HT-29 (cell line): ENCODE measurements around the gene SMIM27. TPM values are rescaled to one million over a fixed set of nuclear protein-coding genes. Genes with fewer than 3 reads are reported as not detected.
A peak's percentile ranks its signal among the peaks of the same experiment; 100 is the strongest.

Experiments used
- DNase-seq: peaks from one replicate; pipeline ENCODE4 v3.0.0-alpha.2; 2015; ENCODE audit warnings: low spot score
- total RNA-seq: library from RNA; depleted of rRNA; stranded (reverse); fragments of >200 nt; shearing (Covaris generic); gene quantifications from 2 replicates; pipeline ENCODE4 v1.2.3, GENCODE V29; 2014

The SMIM27 gene
- total RNA-seq, 1 experiment from 2014 or later, result 3.3 TPM

DNA sequence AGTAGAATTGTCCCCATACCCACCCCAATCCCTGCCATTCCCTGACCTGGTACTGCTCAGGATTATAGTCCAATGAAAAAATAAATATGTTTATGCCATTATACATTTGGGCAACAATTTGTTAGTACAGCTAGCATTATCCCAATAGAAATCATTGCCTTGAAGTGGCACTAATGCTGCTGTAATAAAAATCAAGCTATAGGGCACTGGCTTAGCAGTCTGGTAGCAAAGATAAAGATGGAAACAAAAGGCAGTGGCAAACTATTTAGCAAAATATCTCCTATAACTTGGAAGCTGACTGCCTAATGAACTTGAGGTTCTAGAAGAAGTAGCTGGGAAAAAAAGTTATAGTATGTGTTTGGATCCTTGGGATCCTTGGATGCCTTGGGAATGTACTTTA lies 2.5 kb downstream of the SMIM27 start:
- DNase-seq, result no peak

DNA sequence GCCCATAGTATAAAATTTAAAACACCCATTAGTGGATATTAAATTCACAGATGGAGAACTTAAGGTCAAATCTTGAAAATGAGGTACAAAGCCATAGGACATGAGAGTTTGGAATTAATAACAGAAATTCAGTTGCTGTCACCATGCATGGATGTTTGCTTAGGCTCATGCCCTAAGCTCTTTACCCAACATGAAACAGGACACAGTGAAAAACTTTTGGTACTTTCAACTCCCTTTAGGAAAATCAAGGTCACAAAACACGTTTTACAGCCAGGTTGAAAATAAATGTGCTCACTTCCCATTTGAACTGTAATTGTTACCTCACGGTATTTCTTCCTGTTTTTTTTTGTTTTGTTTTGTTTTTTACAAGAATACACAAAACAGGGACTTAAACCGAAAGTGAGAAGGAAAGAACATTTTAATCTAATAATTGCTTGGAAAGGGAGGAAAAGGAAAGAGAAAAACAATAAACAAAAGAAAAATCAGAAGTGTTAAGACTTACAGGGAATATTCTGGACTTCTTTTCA lies 6.3 kb downstream of the SMIM27 start:
- DNase-seq, result no peak

DNA sequence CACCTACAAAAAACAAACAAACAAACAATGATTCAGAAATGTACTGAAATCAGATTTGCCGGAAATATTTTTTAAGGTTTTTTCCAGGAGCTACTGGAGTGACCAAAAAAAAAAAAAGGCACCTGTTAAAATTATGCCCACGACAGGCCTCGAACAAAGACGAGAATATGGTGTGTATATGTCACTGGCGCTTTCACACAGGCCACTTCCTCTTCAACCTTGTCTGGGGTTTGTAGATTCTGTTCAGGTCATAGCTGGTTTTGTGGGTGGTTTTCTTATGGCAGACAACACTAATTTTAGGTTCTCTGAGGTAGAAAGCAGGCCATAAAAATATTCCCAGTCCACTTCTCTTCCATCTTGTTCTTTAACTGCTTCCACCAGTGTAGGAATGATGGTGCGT lies 13.8 kb downstream of the SMIM27 start:
- DNase-seq, result no peak

DNA sequence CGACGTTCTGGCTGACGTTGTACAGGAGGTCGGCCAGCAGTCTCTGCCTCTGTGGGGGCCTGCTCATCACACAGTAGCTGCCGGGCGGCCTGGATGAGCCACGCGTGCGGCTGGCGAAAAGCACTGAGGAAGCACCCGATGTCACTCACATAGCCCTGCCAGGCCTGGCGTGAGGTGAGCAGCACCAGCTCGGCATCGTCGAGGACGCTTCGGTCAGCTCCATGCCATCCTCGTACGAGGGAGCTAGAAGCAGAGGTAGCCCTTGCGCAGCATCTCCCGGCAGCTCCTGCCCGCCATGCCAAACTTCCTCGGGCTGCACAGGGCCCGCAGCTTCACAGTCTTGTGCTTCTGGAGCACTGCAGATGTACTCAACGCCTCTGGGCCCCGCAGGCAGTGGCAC lies 14.6 kb downstream of the SMIM27 start:
- DNase-seq, result no peak

DNA sequence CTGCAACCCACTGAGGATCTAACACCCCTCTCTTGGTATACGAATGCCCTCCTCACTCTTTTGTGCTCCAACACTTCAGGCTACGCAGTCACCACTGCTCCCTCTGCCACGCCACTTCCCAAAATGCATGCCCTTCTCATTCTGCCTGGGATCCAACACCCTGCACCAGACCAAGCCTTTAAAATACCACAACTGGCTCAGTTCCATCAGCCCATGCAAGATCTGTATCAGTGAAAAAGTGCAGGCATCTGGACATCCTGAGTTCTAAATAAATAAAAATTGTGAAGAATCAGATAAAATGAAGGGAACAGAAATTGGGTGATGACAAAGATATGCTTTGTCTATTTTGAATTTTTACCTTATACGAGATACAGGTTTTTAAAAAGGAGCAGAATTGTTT lies 18.1 kb downstream of the SMIM27 start:
- no peak for DNase-seq

DNA sequence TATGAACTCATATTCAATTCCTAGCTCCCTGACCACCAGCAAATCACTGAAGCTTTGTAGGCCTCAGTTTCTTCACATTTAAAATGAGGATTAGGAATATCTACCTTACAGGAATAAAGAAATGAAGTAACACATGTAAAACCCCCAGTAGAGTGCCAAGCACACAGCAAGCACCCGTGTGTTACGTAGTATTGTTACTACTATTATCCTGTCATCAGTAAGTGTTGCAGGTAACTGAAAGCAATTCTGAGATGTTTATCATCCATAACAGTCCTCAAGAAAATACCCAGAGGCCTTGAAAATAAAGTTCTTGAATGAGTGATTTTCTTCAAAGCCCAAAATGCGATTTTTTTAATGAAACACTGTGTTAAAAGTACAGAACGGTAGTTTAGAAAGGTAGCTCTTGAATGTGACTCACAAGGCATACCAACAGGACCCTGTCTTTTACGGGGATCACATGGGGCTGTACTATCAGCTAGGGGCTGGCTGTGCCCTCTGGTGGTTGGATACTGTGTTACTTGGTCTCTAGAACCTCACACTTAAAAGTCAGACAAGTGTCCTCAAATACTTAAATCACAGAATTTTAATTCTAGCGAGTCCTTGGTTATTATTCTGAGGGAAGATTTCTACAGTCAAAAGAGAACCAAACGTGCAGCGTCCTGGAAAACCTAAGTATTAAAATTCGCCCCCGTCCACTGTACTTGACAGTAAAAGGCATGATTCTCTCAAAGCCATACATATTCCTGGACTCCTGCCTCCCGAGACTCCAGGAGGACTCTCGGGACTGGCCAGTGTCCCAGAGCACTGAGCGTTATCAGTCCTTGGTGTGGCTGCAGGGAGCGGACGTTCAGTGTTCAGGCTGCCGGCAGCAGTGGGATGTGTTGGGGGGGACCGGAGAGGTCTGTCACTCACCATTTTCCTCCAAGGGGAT lies 20.1 kb downstream of the SMIM27 start:
- DNase-seq, result peak; percentile 92

DNA sequence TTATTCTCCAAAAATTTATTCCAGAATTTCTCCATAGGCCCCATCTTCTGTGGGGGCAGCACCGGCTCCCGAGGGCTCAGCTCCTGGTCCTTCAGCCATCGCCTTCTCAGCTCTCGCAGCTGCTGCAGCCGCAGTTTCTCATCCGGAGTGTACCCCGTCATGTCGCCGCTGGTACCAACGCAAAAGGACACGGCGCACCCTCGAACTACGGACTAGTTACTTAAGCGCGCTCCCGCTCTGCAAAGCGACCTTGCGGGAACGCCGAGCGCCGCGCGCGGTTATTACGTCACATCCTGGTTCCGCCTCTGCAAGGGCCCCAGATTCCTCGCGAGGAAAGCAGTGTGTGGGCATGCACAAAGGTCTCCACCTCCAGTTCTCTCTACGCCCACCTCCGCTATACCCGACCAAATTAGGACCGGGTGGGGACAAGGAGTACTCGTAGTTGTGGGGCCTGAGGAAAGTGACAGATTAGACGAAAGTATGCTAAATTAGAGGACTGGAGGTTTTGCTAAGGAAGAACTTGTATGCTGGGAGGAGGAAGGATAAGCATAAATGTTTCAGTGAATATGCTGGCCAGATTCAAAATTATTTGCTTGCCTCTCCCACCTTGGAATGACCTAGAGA lies 20.9 kb downstream of the SMIM27 start, which contains the start of gene NDUFB6:
TSS of gene NDUFB6 (minus strand) at position 260 of the 624 bp plus-strand sequence. CDS start at position 161, 99 bp downstream.
- peak; percentile 92 for DNase-seq

DNA sequence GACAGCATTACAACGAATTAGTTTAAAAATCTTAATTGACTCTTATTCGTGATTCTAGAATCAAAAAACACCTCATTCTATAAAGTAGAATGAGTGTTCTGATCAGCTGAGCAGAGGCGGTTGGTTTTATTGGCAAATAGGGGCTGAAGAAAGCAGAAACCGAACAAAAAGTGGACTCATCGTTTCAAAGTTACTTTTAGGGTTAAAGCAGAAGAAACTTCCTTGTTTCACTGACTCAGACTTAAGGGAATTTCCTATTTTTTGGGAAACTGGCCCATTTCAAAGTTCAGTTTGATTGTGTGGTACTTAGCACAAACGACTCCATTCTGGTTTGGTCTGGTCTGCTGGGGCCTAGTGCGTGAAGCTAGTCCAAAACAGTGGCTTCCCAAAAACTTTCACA lies 21.7 kb downstream of the SMIM27 start:
- DNase-seq, result no peak

DNA sequence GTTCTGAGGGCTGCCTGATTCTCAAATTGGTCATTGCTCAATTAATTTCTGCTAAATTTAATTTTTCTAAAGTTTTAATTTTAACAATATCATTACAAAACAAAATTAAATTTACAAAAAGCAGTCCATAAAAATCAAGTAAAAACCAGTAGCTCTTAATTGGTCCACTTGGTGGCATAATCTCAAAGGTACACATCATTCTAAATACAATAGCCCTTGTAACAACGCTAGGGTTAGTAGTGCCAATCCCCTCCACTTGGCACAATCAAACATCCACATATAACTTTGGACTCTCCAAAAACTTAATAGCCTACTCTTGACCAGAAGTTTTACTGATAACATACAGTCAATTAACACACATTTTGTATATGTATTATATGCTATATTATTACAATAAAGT lies 22.7 kb downstream of the SMIM27 start:
- DNase-seq, result no peak

DNA sequence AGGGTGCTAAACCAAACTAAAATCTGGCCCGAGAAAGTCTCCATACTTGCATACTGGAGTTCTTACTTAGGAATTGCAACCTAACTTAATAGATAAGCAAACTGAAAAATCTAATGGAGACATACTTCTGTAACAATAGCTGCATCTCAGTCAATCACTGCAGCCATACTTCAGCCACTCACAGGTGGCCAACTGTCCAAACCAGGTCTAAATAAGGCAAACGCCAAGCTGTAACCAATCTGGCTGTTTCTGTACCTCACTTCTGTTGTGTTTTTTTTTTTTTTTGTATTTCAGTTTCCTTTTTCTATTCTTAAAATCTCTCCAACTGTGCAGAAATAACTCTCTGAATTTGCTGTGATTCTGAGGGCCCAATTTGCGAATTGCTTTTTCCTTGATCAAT lies 25.2 kb downstream of the SMIM27 start:
- no peak for DNase-seq

DNA sequence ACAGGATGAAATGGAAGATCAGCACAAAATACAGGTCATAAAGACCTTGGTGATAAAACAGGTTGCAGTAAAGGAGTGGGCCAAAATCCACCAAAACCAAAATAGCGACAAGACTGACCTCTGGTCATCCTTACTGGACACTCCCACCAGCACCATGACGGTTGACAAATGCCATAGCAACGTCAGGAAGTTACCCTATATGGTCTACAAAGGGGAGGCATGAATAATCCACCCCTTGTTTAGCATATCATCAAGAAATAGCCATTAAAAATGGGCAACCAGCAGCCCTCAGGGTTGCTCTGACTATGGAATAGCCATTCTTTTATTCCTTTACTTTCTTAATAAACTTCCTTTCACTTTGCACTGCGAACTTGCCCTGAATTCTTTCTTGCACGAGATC lies 26.8 kb downstream of the SMIM27 start:
- DNase-seq, result no peak

DNA sequence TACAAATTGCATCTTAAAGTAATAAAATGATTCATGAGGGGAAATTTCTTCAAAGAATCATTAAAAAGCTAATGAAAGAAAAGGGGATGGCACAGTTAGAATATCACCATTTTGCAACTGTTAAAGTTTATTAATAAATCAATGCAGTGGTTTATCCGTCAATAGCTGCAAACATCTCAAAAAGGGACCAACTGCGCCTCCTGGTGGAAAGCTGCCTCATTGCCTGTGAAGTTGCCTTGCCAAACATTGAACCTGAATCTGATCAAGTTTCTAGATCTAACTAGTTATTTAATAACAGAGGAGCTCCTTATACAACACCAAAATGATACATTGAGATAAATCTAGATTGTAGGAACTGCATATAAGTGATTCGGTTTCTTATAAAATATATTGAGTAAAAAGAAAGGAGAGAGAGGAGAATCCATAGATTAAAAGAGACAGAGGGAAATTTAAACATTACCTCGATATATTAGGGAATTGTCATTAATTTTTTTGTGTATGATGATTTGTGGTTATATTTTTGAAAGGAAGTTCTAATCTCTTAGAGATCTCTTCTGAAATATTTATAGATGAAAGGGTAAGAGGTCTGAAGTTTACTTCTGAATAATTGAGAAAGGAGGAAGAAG lies 27.7 kb downstream of the SMIM27 start:
- DNase-seq, result peak; percentile 75

DNA sequence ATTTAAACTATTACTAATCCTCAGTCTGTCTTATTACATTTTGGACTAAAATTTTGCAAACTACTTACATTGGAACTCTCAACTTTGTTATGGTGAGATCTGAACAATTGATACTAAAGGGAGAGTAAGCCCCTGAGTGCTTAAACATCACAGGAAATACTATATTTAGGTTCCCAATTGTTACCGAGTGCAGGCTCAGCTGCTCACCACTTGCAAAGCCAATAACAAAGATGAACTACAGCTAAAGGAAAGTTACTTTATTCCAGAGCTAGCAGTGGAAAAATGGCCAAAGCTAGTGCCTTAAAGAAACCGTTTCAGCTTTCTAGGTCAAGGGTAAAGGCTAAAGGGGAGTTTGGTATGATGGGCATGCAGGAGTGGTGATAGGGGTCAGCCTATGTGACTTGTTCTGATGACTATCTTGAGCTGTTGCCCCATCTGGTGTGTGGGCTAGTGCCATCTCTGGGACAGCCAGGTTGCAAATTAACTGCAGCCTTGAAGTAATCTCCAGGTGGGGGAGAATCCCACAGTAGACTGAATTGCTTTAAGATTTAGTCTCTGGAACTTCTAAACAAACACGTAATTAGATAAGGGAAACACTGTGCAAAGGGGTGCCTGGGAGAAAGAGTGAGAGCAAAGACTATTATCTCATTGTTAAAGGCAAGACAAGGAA lies 28.6 kb downstream of the SMIM27 start:
- DNase-seq, result no peak

DNA sequence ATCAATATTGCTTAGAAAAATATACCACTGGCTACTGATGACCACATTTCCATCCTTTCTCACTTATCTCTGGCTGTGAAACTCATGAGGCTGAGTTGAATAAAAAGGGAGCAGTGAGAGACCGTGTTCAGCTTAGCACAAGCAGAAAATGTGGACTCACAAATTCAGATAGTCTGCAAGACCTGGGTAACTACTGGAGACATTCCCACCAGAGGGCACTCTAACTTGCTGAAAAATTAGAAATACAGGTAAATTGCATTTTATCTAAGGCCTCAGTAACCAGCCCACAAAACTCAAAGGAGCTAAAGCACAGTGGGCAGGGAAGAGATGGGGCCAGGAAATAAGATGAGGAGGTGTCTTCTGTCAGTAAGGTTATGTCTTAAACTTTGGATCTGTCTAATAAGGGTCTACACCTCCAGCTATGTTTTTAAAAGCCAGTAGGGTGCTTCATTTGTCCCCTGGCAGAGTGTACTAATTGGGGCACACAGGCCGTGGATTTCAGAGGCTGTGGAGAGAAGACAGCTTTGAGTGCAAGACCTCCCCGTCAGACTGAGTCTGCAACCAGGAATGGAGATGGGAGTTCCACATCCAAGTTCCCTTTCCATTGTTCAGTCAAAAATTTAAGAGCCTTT lies 29.5 kb downstream of the SMIM27 start:
- peak; percentile 62 for DNase-seq

DNA sequence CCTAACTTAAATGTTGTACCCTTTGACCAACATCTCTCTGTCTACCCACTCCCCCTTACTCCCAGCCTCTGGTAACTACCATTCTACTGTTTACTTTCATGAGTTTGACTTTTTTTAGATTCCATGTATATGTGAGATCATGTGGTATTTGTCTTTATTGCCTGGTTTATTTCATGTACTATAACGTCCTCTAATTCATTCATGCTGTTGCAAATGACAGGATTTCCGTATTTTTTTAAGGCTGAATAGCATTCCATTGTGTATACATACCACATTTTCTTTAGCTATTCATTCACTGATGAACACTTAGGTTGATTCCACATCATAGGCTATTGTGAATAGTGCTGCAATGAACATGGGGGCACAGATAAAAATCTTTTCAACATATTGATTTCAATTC lies 32.7 kb downstream of the SMIM27 start:
- DNase-seq, result no peak

DNA sequence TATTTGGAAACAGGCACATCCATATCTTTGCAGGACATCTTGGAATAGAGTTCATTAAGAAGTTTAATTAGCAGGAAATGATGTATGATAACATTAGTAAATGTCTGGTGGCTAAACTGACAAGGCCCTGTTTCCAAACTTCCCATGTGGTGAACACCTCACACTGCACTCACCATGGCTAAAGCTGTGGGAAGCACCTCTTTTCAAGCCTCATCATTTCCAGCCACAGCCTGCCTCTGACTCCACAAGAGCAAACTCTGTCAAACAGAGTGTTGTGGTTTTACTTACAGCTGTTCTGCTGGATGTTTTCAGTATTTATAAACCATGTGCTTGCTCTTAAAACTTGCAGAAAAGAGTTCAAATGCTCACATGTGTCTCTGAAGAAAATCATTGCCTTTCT lies 35.8 kb downstream of the SMIM27 start:
- no peak for DNase-seq

DNA sequence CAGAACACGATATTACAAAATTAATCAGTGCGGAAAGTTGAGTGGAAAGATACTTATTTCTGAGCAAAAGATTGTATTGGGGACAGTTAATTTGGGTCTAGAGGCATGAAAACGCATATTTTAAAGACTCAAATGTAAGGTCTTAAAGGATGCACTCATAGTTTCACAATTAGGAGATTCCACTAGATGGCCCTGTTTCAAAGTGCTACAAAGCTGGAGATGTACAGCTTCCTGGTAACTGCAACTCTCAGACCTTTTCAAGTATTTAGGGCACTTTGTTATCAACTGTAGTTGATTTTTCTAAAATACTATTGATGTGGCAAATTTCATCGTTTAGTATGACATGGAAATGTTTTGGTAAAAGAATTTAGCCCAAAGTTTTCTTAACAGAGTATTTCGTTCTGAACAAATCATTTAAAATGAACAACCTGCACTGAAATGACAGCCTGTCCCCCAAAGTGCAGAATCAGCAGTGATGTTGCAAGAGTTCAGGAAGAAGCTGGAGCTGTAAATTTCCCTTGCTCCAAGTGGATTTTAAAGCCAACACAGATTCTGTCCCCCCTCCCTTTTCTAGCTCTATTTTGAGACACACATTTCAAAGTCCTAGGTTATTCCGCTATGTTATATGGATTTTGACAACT lies 37.1 kb downstream of the SMIM27 start:
- peak; percentile 47 for DNase-seq

DNA sequence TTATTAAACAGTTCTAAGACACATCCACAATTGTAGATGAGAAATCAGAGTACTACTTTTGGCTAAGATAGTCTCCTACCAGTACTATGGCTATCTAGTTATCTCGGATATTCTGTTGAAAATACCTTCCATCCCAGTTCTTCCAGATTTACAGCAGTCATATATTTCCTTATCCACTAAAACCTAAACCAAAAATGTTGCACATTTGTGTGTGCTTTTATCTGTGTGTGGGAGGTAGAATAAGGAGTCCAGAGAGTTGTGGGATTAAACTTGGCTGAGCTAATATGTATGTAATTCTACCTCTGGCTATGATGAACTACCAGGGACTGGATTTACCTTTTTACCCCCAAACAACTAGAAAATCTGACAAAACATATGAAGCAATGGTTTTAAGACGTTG lies 38.3 kb downstream of the SMIM27 start:
- DNase-seq, result no peak

DNA sequence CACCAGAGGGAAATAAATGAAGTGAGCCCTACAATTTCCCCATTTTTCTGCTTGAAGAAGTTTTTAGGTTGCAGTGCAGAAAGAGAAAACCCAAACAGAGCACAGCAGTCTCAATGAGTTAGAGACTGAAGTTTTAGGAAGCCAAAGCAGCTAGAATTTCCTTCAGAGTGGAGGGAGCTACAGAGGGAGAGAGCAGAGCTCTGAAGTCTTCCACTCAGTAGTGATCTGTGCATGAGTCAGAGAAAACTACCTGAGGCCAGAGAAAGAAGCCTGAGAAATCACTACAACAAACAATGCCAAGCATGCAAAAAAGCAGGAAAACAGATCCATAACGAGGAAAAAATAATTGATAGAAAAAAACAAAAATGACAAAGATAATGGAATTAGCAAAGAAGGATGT lies 38.8 kb downstream of the SMIM27 start:
- no peak for DNase-seq

DNA sequence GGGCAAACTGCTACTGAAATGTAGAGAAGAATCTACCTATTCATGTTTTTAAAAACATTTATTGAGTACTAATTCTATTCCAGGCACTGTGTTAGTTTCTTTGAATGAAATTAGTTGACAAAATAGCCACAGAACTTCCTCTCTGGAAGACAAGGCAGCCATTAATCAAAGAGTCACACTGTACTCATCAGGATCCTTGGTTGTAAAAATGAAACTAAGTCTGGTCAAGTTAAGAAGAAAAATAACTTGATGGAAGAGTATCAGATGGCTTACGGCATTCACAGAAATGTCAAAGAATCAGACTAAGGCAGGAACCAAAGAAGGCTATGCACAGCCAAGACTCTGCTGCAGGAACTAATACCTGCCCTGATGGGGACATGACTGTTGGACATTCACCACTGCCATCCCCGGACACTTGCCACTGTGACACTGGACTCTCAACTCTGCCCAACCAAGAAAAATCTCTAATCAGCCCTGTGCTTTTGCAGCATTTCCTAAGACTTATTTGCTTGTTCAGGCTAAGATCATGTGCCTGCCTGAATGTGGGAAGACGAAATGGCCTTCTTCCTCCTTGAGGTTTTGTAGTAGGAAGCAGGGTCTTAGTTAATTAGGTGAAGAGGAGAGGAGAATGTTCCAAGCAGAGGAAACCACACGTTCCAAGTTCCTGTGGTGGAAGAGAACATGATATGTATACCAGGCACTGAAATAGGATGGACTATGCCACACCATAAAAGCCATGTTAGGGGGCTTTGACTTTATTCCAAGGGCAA lies 44.2 kb downstream of the SMIM27 start:
- DNase-seq, result no peak
